Stimulated activated CD8-positive, alpha-beta memory T cell treated with anti-CD3 and anti-CD28 coated beads, Interleukin-15, amount 100 ng/mL, for 48 hours (primary cell): Measurements from ENCODE around the gene KCNJ6.
A peak's percentile ranks its signal among the peaks of the same experiment; 100 is the strongest.

Experiments
- DNase-seq, 2 donors: peaks; one replicate each; pipeline ENCODE4 v3.0.0-alpha.2; 2020; ENCODE audit warnings: low read depth in 2 of 2

Gene KCNJ6

DNA sequence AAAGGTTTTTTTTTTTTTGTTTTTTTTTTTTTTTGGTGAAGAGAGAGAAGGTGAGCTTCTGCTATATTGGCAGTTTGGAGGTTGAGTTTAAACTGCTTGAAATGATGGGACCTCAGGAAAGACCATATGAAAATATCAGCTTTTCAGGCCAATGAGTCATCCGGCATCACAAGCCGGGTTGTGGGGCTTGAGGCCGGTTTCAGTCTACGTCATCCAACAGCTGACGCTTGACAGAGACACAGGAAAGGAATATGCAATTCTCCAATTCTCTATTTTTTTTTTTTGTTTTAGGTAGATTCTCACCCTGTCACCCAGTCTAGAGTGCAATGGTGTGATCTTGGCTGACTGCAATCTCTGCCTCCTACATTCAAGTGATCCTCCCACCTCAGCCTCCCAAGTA, 52.4 kb downstream of the KCNJ6 start:
- DNase-seq, result peak in 1 of 2 donors; percentile 3

DNA sequence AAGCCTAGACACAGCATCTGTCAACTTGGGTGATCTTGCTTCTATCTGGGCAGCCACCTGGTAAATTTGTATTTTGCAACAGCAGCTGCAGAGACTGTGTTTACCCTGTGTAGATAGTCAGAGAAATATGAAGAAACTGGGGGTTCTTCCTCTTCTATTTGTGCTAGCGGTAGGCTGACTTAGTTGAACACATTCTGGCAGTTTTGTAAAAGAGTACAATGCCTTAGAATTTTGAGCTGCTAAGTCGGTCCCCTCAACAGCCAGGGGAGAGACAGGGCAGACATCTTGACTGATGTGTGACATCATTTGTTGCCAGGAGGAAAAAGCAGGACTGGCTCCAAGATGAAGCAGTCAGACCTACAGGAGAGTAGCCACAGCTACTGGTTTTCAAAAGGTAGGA, 53.7 kb downstream of the KCNJ6 start:
- DNase-seq, result no peak

DNA sequence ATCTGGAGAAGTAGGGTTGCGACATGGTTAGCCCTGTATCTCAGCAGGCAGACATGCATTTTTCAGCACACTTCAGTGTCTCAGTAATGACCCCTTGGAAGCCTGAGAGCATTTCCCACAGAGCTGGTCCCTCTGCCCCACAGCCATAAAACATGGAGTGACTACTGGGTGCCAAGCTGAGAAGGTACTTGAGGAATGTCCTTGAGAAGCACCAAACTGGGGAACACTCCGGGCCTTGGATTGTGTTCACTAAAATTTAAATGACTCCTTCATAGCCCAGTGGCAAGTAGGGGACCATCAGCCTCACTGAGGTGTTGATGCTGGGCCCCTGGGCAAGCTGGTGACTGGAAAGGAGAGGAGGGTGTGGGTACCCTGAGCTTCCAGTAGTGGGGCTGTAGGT, 54.7 kb downstream of the KCNJ6 start:
- DNase-seq, result no peak

DNA sequence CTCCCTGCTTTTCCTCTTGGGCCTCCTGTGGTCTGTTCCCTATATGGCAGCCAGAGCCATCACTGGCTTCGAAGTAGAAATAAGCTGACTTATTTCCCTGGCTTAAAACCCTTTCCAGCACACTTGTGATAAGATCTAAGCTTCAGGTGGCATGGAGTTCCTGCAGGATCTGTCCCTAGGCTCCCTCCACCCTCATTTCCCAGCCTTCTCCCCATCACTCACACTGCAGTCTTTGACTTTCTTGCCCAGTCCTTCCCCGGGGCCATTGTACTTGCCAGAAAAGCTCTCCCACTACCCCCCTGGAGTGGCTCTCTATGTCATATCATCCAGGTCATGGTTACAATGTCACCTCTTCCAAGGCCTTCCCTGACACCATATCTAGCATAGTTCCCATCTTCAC, 55.8 kb downstream of the KCNJ6 start:
- DNase-seq, result no peak

DNA sequence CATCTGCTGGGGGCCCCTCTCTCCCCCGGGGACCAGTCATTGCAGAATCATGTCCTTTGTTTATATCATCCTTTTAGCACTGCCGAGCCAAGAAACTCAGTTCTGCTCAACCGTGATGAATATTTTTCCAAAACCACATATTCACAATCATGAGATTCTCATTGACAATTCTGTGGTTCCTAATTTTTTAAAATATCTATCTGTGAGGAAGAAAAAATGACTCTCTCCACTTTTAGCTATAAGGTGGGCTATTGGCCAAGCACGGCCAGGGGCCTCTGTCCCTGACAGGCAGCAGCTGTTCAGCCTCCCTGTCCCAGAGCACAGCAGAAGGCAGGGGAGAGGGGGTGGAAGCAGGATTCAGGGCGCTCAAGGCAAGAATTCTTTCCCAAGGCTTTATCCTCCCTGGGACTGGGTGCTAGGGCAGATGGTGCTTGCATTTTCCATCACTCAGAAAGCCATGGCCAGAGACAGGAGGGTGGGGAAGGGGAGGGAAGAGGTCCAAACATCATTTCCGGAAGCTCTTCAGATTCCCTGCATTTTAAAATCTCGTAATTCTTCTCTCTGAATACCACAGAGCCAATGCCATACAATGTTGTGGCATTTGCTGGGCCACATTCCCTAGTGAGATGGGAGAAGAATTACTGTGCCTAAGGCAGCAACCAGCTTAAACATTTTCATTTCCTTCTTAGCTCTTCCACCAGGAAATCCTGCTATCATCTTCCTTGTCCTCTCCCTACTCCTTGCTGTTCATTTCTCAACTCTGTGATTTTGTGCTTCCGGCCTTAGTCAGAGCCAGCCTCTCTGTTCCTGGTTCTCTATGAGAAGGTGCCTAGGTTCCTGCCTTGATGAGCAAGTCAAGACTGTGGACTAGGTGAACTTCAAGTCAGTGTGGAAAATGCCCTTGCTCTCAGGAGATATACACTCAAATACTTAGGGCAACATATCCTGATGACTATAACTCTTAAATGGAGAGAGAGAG, 60.3 kb downstream of the KCNJ6 start:
- DNase-seq, result no peak

DNA sequence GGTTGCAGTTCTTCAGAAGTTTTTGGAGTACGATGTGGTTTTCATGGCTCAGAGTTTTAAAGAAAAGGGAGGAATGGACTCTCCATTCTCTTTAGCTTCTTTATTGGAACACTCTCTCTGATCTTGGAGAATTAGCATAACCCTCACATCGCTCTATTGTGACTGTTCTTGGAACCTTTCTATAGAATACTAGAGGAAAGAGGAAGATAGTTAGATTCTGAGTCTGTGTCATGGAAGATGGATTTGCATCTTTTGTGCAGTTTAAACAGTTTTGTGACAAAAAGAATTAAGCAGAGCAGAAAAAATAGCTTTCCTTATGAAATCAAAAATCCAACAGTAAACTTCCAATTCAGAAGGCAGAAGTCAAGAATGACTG, 61.0 kb downstream of the KCNJ6 start:
- no peak for DNase-seq

DNA sequence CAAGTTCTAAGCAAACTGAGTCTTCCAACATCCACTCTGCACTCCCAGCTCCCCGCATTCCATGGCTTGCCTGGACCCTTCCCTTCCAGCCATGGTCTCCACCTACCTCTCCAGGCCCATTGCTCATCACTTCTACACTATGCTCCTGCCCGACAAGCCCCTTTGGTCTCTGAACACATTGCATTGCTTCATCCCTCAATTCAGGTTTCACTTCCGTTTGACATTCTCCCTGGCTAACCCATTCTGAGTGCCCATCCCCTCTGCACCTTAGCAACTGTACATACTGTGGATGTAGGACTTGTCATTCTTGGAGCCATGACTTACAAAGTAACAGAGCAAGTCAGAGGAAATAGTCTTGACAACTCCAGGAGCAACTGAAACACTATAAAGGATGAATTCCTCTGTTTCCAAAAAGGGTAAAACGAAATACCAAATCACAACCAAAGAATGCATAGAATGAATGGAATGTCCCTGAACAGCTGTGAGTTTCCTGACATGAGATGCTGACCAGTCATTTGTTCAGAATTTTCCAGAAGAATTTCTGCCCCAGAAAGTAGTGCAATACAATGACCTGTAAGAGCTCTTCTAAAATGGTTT, 66.7 kb downstream of the KCNJ6 start:
- no peak for DNase-seq

DNA sequence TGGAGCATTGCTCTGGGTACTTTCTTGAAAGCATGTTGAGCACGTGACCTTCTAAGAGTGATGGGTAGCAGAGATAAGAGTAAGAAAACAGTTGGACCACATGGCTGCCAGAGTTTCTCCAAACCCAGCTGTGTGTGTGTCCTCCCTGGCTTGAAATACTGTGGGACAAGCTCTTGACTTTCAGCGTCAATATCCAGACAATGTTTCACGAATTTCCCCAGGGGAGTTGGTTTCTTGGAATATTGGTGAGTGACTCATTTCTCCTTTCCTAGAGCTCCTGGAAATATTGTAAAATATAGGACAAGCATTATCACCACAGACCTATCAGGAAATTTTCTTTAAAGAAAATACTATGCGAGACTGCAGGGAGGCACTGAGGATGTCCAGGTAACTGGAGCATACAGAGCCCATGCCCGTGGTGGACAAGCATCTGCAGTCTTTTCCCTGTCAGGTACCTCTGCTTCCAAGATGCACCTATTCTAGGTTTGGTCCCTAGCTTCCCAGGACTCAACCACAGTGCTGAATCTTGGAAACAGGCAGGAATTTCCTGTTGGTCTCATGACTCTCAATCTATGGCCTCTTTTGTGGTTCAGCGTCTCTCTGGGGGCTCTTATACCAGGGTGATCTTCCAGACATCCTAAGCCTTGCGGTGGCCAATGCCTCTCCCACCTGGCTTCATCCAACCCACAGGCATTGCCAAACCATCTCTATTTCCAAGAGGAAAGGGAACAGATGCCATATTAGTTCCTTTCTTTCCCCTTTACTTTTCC, 67.4 kb downstream of the KCNJ6 start:
- no peak for DNase-seq

DNA sequence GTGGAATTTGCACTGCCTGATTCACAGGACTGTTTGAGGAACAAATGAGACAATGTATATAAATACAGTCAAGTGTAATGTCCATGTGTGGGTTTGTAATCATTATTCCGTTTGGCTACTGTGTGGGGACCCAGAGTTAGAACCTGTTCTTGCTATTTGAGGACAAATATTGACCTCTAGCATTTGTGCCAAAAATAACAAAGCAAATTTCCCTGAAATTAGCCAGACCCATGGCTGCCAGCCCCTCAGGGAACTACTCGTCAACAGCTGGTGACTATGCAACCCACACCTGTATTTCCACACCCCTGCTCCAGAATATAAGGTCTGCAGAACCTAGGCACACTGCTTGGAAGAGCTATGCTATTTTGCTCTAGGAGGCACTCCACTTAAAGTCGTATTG, 70.7 kb downstream of the KCNJ6 start:
- no peak for DNase-seq

DNA sequence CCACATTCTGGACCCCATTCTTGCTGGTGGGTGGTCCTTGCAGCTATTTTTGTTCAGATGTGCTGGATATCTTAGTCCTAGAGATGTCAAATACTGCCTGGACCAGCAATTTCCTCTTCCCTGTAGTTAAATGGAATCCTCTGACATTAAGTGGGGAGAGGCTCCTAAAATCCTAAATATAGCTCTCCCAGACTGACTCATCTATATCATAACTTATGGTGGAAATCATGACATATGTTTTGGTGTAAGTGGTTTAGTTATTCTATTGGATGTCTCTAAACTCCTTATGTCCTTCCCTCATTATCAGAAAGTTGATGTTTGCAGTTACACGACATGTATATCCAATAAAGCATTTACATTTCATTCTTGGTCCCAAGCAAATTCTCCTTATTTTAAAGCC, 73.1 kb downstream of the KCNJ6 start:
- no peak for DNase-seq

DNA sequence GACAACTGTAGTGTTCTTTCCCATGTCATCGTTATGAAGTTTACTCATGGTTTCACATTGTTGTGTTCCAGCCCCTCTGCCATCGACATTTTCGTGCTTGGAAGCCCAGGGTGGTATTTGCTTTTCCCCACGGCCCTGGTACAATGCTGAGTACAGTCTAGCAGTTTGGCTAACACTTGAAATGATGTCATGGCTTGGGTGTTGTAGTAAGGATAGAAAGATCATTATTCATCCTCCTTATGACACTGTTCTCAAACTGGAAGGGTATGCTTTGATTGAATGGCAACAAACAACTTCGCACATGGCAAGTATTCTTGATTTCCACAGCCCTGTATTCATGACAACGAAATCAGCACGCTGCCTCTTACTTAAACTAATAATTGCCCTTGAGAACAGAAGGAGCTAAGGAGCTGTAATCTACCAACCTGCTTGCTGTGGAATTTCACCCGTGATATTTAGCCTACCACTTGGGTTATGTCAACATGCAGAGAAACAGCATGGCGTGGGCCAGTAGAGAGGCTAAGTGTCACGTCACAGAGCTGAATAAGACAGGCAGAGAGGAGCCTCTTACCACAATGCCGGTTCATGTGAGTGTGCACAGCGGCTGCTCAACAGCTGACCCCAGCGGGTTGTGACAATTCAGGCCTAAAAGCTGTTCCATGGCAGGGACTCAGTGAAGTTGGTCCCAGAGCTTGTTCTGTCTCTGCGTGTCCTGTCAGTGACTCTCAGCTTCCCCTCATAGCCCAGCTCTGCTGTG, 73.9 kb downstream of the KCNJ6 start:
- no peak for DNase-seq

DNA sequence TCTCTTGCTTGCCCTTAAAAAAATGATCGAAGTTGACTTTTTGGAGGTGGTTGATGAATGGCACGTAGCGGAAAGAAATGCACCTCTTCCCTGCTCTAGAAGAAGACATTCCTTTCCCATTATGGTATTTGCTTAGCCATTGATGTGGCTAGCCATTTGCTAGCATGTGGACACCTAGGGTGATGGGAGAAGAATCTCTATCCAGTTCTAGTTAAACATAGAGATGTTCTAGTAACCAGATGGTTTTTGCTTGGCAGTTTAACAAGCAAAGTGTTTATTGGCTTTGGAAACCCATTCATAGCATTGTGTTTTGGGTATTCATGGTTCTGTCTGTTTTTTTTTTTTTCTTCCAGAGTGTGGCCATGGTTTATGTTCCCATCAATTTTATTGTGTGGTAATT, 78.9 kb downstream of the KCNJ6 start:
- DNase-seq, result no peak

DNA sequence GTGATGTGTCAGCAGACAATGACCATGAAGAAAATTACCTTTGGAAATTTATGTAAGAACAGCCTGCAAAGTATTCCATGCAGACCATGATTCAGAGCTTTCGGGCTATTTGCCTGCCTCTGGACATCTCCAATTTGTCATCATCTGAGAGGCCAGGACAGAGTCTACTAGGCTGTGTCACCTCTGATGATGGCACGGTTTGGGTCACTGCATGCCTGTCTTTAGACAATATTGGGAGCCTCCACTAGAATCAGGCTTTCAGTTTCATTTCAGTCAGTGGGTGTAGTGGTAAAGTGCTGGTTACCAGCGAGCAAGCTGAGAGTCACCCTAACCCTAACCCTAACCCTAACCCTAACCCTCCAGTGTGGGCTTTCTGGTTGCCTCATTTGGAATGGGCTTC, 80.8 kb downstream of the KCNJ6 start:
- DNase-seq, result no peak

DNA sequence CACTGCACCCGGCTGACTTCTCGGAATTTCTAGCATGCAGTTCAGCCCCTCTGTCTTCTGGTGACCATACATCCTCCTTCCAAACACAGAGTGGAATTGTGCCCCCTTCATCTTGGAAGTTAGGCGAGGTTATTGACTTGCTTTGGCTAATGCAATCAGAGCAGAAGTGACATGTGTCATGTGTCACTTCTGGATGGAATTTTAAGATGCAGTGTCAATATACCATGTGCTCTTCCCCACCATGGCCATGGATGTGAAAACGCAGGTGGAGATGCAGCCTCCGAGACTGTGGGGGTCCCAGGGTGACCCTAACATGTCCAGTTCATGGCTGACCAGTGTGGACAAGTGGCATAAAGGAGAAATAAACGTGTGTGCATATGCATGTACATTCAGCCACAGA, 83.0 kb downstream of the KCNJ6 start:
- DNase-seq, result no peak

DNA sequence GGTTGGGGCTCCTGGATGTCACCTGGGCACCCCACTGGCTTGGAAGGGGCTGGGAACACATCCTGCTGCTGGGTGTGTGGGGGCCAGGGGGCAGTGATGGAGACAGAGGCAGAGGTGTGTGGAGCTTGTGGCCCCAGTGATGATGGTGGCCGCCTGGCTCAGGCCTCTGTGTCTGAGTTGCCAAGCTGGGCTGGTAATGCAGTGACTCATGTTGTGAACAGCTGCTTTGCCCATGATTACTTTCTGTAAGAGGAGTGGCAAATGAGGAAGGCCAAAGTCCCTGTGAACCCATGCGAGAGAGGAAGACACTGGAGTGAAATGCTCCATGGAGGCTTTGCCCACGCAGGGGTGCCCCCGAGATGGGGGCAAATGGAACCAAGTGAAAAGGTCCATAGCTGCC, 86.8 kb downstream of the KCNJ6 start:
- DNase-seq, result no peak

DNA sequence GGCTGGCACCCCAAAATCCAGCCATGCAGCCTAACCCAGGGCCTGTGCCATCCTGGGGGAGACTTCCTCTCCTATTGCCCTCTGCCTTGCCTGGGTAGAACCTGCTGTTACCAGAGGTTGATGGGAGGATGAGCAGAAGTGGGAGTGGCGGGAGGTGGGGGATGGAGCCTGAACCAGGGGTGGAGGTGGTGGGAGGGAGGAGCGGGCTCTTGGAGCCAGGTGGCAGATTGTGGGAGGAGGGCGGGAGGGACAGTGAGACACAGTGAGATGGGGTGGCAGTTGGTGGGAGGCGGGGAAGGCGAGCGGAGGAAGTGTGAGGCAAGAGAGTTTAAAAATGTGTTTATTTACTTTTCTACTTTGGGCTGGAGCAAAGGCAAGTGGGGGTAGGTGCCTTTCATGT, 87.3 kb downstream of the KCNJ6 start:
- no peak for DNase-seq

DNA sequence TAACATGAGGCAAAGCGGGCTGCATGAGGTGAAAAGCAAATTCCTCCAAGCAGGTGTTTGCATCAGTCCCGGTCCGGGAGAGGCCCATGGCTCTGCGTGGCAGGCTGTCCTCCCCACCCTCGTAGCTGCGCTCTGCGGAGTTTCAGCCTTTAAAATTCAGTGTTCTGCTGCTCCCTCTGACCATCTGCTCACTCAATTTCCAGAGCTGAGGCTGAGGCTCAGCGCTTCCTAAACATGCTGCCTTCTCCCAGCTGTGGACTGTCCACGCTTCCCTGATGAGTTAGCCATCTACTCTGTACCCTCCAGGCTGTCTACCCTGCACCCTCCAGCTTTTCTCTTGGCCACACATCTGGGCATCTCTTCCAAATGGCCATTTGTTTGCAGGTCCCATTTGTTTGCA, 87.7 kb downstream of the KCNJ6 start:
- DNase-seq, result no peak

DNA sequence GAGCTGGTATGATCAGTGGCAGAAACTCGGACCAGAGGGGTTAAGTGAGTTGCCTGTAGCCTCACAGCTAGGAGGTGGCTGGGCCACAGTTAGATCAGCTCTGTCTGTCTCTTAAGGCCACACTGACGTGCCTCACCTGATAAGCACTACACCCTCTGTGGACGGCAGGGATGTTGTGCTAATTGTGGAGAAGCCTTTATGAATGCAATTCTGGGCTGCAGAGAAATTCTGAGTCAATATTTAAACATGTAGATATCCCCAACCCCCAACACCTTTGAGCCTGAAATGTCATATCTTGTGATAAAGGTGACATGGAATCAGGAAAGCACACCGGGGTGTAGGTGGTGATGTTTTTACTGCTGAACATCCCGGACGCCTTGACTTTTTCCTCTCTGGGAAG, 88.3 kb downstream of the KCNJ6 start:
- no peak for DNase-seq

DNA sequence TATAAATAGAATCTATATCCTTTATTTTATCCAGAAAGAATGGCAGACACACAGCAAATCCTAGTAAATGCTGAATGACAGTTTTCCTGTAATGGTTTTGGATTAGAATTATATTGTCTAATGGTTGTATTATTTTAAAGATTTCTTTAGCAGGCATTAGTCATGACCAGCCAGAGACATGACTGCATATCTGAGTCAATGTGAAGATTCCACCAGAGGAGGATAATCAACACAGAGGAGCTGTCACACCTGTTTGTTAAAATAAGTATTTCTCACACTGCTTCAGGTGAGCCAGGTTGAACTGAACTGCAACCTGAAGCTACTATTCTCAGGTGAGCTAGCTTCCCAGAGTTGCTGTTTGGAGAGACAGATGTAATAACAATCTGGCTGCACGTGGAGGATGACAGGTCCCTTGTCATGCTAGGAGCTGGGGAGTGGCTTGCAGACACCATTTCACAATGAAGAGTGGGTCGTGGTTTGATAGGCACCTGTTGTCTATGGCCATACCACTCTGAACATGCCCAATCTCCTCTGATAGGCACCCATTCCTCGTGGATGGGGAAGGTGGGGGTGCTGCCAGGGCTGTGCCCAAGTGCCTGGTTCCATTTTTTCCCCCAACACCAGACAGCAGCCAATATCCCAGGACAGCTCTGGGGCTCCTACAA, 94.3 kb downstream of the KCNJ6 start:
- no peak for DNase-seq

DNA sequence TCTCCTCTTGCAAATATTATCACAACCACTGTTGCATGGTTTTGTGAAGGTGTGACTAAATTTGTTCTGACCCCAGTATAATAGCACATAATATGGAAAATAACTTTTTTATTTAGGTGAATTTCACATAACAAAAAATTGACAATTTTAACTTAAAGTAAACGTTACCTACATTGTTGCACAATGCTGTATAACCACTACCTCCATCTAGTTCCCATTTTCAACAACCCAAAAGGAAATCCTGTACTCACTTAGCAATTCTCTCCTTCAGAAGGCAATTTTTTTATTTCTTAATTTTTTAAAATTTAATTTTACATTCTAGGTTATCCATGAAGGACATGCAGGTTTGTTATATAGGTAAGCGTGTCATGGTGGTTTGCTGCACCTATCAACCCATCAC, 95.2 kb downstream of the KCNJ6 start:
- DNase-seq, result no peak

DNA sequence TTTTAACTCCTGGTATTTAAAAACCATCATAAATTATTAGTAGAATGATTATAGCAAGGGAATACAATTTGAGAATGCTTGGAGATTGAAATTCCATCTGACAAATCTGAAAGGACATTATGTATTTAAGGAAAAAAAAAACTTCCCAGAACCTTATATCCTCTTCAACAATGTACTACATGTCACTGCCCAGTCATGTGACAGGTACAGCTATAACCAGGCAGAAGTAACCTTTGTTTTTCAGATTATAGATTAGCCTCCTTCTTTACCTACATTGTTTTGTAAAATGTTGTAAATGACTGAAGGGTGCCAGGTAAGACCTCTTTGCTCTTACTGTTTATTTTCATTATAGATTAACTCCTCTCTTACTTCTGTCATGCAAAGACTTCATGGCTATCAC, 96.9 kb downstream of the KCNJ6 start:
- no peak for DNase-seq
